CMK (cell line): Measurements from ENCODE around the gene COL21A1.
A peak's percentile ranks its signal among the peaks of the same experiment; 100 is the strongest.
"Not testable (repeated sequence)": the region's sequence is repeated elsewhere in the genome, so short reads cannot be mapped to it uniquely, and the experiment has no call there.

Source experiments
- DNase-seq: peaks from one replicate; pipeline ENCODE4 v3.0.0-alpha.2; 2010; ENCODE audit warnings: low read depth

COL21A1 gene

DNA sequence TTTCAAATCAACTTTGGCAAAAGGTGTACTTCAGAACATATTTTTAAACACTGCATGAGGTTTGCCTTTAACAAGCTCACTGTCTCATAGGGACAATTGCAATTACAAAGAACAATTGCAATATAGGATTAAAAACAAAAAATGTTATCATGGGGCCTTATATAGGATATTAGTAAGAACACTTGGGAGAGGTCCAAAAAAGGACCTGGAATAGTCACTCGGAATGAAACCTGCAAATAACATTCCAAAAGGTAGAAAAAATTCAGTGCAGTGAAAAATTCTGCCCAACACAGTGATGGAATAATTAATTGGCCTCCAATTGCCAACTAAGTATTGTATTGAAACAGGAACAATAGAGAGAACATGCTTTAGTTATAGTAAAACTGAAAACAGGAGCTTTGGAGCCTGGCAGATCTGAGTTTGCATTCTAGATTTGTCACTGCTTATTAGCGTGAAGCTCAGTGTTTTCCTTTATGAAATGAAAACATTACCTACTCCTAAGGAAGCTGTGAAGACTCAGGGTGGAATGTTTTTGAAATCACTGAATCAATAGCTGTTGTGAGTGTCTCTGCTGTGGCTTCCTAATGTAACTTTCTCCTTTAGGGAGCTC is 199.3 kb downstream of the COL21A1 start:
- no peak for DNase-seq

GRCh38 chr6:56046576-56046975 is 200.8 kb downstream of the COL21A1 start:
- peak; percentile 32 for DNase-seq

DNA sequence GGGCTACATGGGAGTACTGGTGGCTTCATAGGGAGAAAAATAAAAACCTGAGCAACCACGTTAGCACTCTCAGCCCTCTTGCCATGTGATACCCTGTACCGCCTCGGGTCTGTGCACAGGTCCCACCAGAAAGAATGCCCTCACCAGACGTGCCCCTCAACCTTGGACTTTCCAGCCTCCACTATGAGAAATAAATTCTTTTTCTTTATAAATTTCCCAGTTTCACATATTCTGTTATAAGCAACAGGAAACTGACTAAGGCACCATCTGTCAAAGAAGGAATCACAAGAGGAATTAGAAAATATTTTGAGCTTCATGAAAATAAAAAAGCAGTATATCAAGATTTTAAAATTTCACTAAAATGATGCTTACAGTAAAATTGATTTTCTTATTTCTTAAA is 203.6 kb downstream of the COL21A1 start:
- DNase-seq = no peak

DNA sequence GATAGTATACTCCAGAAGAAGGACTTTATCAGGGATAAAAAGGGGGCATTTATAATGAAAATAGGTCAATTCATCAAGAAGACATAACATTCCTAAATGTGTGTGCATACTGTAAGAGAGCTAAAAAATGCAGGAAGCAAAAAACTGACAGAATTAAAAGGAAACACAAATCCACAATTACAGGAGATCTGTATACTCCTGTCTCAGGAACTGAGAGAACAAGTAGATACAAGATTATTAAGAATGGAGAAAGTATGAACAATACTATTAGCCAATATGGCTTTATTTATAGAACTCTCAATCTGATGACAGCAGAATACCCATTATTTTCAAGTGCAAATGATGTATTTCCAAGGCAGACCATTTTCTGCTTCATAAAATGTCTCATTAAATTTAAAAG is 204.3 kb downstream of the COL21A1 start:
- no peak for DNase-seq

DNA sequence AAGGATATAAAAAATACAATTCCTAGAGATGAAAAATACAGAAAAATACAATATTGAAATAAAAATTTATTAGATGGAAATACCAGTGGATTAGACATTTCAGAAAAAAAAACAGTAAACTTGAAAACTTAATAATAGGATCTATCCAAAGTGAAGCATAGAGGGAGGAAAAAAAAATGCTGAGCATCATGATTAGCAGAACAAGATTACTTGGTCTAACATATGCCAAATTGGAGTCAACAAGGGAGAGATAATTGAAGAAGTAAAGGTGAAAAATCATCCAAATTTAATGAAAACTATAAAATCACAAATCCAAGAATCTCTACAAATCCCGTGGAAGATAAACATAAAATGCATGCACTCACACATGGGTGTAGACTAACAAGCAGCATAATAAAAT is 205.8 kb downstream of the COL21A1 start:
- DNase-seq = no peak

DNA sequence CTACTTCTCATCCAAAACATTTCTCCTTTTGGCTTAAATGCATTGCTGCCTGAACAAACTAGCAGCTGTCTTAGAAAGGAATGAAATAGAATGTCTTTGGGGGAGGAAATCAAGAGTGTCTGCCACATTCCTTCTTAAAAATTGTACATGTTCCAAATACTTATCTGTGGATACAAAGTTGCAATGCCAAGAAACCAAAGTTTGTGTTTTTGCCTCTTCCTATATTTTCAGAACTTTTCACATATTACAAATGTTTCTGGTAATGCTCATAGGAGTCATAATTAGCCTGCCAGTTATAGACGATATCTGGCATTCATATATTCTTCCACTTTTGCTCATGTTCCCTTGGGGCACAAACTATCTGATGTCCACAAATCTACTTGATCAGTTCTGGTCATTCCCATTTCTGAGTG is 206.5 kb downstream of the COL21A1 start:
- DNase-seq = no peak

- DNase-seq = no peak
These were observed 207.2 kb downstream of the COL21A1 start for GRCh38 chr6:56040223-56040622.

GRCh38 chr6:56038764-56039163 is 208.6 kb downstream of the COL21A1 start:
- no peak for DNase-seq

DNA sequence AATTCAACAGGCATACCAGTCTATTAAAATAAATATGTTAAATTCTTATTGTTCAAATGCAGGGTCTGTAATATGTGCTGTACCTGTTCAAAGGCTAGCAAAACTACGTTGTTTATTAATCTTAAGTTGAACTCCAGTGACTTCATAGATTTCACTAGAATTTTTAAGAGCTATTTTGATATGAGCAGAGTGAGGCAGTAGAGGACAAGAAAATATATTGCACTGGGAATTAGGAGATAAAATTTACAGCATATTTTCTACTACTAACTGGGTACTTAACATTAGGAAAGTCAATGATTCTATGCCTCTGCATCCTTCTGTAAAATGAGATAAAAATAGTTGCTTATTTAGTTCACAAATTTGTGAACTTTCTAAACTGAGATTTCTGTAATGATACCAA is 209.8 kb downstream of the COL21A1 start:
- no peak for DNase-seq

GRCh38 chr6:56036916-56037600 is 210.3 kb downstream of the COL21A1 start:
- no peak for DNase-seq

GRCh38 chr6:56033401-56033800 is 214.0 kb downstream of the COL21A1 start:
- DNase-seq = no peak

GRCh38 chr6:56032715-56033260 is 214.6 kb downstream of the COL21A1 start:
- DNase-seq = no peak

- no peak for DNase-seq
These were observed 219.5 kb downstream of the COL21A1 start for GRCh38 chr6:56027865-56028264.

DNA sequence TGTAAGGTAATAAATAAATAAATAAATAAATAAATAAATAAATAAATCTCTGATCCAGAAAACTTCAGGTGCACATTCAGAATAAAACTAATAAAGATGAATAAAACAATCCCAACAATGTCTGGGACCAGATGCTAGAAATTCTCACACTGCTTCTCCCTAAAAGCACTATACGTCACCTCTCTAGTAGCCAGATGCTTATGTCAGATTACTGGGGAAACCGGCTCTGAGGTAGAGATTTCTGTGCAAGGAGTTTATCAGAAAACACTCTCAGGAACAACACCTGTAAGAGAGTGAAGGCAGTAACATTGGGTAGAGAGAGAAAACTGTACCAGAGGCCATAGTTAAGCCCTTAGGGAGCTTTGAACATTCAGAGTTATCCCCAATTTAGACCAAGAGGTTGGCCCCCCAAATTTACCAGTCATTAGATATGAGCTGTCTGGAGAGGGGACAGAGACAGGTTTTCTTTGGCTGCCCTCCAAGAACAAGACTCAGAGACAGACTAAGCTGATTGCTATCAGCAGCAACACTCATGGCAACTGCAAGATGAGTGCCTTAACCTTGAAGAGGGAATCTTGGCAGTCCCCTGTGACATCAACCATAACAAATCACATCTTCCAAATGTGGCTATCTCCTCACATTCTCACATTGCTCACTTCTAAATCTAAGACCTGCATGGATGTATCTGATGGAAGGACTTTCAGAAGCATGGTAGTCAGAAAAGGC is 220.8 kb downstream of the COL21A1 start:
- DNase-seq = no peak

DNA sequence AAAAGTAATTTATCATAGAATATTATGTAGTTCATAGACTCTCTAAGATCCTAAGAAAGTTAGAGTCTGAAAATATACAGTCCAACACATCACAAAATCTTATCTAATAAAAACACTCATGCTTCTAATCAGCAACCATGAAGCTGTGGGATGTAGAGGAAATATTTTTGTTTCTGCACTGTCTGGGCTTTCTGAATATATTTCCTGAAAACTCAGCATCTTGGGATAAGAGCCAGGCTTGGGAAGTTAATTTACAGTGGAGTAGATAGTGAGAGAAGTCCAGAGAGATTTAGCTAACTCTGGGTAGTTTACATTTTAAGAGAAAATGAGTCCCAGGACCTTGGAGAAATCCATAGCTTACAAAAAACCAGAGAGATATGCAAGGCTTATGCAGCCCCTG is 221.6 kb downstream of the COL21A1 start:
- no peak for DNase-seq

DNA sequence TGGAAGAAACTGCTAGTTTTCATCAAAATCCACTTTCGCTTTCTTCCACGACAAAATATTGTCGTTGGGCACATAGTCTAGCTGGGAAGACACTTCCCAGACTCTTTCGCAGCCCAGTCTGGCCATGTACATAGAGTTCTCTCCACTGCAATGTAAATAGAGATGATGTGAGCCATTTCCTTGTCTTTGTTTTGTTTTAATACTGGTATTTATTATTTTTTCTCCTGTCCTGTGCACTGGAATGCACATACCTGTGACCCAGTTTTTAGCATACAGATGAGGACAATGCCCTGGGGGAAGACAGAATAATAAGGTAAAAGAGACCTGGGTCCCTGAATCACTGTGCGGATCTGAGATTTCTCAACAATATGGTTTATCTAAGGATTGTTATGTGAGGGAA is 222.4 kb downstream of the COL21A1 start:
- no peak for DNase-seq

- no peak for DNase-seq
These were observed 223.6 kb downstream of the COL21A1 start for GRCh38 chr6:56023829-56024228.

- no peak for DNase-seq
These were observed 224.7 kb downstream of the COL21A1 start for GRCh38 chr6:56022678-56023077.

GRCh38 chr6:56021943-56022342 is 225.4 kb downstream of the COL21A1 start:
- no peak for DNase-seq

GRCh38 chr6:56019973-56020372 is 227.4 kb downstream of the COL21A1 start:
- no peak for DNase-seq

DNA sequence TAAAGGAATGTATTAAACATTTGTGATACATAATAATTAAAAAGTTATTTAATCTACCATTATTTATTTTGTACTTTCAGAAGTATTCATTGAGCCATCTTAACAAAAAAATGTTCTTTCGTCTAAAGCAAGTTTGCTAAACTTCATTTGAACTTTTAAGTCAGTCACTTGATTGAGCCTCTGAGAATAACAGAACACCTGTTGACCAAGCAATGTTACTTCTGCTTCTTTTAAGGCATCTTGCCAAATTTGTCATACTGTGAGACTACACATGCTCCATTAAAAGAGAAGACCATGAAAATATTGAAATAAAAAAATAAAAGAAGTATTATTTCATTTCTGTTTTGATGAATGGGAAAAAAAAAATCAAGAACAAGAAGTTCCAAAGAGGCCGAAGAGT is 230.2 kb downstream of the COL21A1 start:
- no peak for DNase-seq

DNA sequence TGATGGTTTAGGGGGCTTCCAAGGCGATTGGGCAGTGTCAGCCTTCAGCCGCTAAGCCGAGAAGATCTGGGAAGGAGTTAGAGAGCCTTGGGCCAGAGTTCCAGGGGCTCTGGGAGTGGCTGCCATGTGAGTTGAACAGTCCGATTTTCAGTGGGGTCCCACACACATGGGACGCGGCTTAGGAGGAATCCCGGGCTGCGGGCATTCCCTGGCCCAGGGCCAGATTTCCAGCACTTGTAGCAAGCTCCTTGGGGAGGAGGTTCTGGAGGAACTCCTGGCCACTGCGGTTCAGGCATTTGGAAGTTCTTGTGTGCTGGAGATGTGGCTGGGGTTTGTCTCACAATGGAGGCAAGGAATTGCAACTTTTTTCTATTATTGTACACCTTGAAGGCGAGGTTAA is 233.3 kb downstream of the COL21A1 start:
- DNase-seq = not testable (repeated sequence)

DNA sequence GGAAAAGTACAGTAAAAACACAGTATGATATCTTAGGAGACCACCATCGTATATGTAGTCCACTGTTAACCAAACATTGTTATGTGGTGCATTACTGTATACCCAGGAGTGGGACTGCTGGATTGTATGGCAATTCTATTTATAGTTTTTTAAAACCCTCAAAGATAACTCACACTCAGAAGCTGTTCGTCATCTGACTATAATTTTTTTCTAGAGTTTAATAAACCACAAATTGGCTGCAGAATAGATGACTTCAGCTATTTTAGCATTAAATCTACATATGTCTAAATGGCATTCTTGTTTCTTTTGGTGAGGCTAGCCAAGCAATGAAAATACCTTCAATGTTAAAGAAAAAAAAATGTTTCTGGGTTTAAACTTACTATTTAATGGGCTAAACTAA is 237.7 kb downstream of the COL21A1 start:
- no peak for DNase-seq
